ENCODE results near the gene PEX5. TPM values are rescaled to one million over a fixed set of nuclear protein-coding genes. Genes with fewer than 3 reads are reported as not detected.

Gene PEX5
- total and polyA plus RNA-seq, 2 experiments from 2014 or later, result 7.5 to 72.0 TPM

DNA sequence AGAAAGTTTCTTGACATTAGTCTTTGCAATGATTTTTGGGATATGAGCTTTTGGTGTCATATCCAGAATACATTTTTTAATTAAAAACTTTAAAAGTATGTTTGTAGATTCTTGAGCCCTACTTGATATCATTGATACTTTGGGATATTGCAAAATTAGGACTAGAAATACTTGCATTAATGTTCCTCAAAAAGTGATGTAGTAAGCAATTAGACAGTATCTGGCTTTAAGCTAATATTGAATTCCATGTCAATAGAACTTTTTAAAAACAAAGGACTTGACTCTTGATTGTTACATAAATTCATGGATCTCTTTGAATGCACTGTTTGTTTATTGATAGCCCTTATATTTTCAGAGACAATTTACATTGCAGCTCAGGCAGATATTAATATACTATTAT lies 15.6 kb downstream of the PEX5 start:
- Histone ChIP-seq H3K9me2 (ENCODE audit: insufficient read depth) (no peaks in the 10 kb centered on the region), H3K79me2 (replicated peaks; ENCODE audit: insufficient read depth) (no peaks in the 10 kb centered on the region), H4K20me1 (replicated peaks; ENCODE audit: insufficient read depth) (no peaks in the 10 kb centered on the region), H3K36me3 (ENCODE audit: insufficient read depth) (peaks cover 38% of the 10 kb centered on the region), H3K27ac (ENCODE audit: low read depth) (no peak overlapping the region), H3F3A (replicated peaks; ENCODE audit: low read depth) (no peaks in the 10 kb centered on the region), H3K4me3 (no peak overlapping the region), H3K4me2 (no peak overlapping the region), H3K27me3 (ENCODE audit: insufficient read depth) (no peaks in the 10 kb centered on the region), H2AFZ (no peak overlapping the region), H3K4me1 (ENCODE audit: insufficient read depth) (no peaks in the 10 kb centered on the region)
- Mint-ChIP-seq H3K4me3 (no peak overlapping the region), H3K4me1 (peaks cover 3% of the 10 kb centered on the region; the same call in 1 of the 3 replicates), H3K9me3 (peaks cover 12% of the 10 kb centered on the region), H3K36me3 (ENCODE audit: low read depth) (peaks cover 91% of the 10 kb centered on the region), H3K27me3 (ENCODE audit: insufficient read depth, low read depth, poor library complexity) (no peaks in the 10 kb centered on the region), H3K27ac (no peak overlapping the region)
- TF ChIP-seq, protein P1, sequence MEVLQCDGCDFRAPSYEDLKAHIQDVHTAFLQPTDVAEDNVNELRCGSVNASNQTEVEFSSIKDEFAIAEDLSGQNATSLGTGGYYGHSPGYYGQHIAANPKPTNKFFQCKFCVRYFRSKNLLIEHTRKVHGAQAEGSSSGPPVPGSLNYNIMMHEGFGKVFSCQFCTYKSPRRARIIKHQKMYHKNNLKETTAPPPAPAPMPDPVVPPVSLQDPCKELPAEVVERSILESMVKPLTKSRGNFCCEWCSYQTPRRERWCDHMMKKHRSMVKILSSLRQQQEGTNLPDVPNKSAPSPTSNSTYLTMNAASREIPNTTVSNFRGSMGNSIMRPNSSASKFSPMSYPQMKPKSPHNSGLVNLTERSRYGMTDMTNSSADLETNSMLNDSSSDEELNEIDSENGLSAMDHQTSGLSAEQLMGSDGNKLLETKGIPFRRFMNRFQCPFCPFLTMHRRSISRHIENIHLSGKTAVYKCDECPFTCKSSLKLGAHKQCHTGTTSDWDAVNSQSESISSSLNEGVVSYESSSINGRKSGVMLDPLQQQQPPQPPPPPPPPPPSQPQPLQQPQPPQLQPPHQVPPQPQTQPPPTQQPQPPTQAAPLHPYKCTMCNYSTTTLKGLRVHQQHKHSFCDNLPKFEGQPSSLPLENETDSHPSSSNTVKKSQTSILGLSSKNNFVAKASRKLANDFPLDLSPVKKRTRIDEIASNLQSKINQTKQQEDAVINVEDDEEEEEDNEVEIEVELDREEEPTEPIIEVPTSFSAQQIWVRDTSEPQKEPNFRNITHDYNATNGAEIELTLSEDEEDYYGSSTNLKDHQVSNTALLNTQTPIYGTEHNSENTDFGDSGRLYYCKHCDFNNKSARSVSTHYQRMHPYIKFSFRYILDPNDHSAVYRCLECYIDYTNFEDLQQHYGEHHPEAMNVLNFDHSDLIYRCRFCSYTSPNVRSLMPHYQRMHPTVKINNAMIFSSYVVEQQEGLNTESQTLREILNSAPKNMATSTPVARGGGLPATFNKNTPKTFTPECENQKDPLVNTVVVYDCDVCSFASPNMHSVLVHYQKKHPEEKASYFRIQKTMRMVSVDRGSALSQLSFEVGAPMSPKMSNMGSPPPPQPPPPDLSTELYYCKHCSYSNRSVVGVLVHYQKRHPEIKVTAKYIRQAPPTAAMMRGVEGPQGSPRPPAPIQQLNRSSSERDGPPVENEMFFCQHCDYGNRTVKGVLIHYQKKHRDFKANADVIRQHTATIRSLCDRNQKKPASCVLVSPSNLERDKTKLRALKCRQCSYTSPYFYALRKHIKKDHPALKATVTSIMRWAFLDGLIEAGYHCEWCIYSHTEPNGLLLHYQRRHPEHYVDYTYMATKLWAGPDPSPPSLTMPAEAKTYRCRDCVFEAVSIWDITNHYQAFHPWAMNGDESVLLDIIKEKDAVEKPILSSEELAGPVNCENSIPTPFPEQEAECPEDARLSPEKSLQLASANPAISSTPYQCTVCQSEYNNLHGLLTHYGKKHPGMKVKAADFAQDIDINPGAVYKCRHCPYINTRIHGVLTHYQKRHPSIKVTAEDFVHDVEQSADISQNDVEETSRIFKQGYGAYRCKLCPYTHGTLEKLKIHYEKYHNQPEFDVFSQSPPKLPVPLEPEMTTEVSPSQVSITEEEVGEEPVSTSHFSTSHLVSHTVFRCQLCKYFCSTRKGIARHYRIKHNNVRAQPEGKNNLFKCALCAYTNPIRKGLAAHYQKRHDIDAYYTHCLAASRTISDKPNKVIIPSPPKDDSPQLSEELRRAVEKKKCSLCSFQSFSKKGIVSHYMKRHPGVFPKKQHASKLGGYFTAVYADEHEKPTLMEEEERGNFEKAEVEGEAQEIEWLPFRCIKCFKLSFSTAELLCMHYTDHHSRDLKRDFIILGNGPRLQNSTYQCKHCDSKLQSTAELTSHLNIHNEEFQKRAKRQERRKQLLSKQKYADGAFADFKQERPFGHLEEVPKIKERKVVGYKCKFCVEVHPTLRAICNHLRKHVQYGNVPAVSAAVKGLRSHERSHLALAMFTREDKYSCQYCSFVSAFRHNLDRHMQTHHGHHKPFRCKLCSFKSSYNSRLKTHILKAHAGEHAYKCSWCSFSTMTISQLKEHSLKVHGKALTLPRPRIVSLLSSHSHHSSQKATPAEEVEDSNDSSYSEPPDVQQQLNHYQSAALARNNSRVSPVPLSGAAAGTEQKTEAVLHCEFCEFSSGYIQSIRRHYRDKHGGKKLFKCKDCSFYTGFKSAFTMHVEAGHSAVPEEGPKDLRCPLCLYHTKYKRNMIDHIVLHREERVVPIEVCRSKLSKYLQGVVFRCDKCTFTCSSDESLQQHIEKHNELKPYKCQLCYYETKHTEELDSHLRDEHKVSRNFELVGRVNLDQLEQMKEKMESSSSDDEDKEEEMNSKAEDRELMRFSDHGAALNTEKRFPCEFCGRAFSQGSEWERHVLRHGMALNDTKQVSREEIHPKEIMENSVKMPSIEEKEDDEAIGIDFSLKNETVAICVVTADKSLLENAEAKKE (CRISPR knock-in tag; IDR thresholded peaks at IDR 0.05), result no peak
- no peak for TF ChIP-seq STAT1 (IDR thresholded peaks at IDR 0.05; ENCODE audit: unreplicated experiment)
- TF ChIP-seq, protein P2, sequence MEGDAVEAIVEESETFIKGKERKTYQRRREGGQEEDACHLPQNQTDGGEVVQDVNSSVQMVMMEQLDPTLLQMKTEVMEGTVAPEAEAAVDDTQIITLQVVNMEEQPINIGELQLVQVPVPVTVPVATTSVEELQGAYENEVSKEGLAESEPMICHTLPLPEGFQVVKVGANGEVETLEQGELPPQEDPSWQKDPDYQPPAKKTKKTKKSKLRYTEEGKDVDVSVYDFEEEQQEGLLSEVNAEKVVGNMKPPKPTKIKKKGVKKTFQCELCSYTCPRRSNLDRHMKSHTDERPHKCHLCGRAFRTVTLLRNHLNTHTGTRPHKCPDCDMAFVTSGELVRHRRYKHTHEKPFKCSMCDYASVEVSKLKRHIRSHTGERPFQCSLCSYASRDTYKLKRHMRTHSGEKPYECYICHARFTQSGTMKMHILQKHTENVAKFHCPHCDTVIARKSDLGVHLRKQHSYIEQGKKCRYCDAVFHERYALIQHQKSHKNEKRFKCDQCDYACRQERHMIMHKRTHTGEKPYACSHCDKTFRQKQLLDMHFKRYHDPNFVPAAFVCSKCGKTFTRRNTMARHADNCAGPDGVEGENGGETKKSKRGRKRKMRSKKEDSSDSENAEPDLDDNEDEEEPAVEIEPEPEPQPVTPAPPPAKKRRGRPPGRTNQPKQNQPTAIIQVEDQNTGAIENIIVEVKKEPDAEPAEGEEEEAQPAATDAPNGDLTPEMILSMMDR (conservative IDR thresholded peaks at IDR 0.05; ENCODE audit: low read depth in 2 of 2), result no peak
- no peak for TF ChIP-seq REST (IDR thresholded peaks at IDR 0.05; ENCODE audit: unreplicated experiment)
- TF ChIP-seq CREB1 (CRISPR knock-in tag; IDR thresholded peaks at IDR 0.05; ENCODE audit: low read depth), result no peak
- no peak for TF ChIP-seq ZNF114 (CRISPR knock-in tag; IDR thresholded peaks at IDR 0.05)
- TF ChIP-seq ZNF331 (CRISPR knock-in tag; IDR thresholded peaks at IDR 0.05; ENCODE audit: low read depth), result no peak
- TF ChIP-seq ETS1 (IDR thresholded peaks at IDR 0.05), result no peak
- TF ChIP-seq NANOG (IDR thresholded peaks at IDR 0.05; ENCODE audit: borderline replicate concordance), result no peak
- no peak for TF ChIP-seq JUNB (IDR thresholded peaks at IDR 0.05; ENCODE audit: unreplicated experiment)
- no peak for TF ChIP-seq EZH2 (IDR thresholded peaks at IDR 0.05; ENCODE audit: low read depth, unreplicated experiment)
- no peak for TF ChIP-seq EZH2phosphoT487 (IDR thresholded peaks at IDR 0.05; ENCODE audit: unreplicated experiment)
- no peak for TF ChIP-seq POLR2AphosphoS5 (IDR thresholded peaks at IDR 0.05; ENCODE audit: low read depth)
- DNase-seq (ENCODE audit: low spot score), result no peak
- ATAC-seq, result no peak
